NCI-H2029 (cell line): ENCODE data around the gene SUPT20HL2.
"Not testable (repeated sequence)": the region's sequence is repeated elsewhere in the genome, so short reads cannot be mapped to it uniquely, and the experiment has no call there.

Experiments used
- DNase-seq: peaks from one replicate; lab custom pipeline; 2025; lab: John Stamatoyannopoulos, UW

The SUPT20HL2 gene

GRCh38 chrX:24314019-24314635, at the start of gene SUPT20HL2:
SUPT20HL2 (minus strand) TSS chrX:24314069; CDS start chrX:24313315, 754 bp downstream.
- DNase-seq = no peak

GRCh38 chrX:24362089-24362745, 48.3 kb upstream of the SUPT20HL2 start:
- not testable (repeated sequence) for DNase-seq

GRCh38 chrX:24360272-24360671, 46.4 kb upstream of the SUPT20HL2 start, which contains the start of gene SUPT20HL1:
SUPT20HL1 (plus strand) TSS chrX:24360639; CDS start chrX:24362761, 2,122 bp downstream.
- no peak for DNase-seq

- no peak for DNase-seq
These were observed 43.2 kb upstream of the SUPT20HL2 start for GRCh38 chrX:24357106-24357505.

GRCh38 chrX:24355095-24355494, 41.2 kb upstream of the SUPT20HL2 start:
- no peak for DNase-seq

GRCh38 chrX:24350217-24350616, 36.3 kb upstream of the SUPT20HL2 start:
- no peak for DNase-seq

GRCh38 chrX:24347881-24348280, 34.0 kb upstream of the SUPT20HL2 start:
- no peak for DNase-seq

- no peak for DNase-seq
These were observed 29.9 kb upstream of the SUPT20HL2 start for GRCh38 chrX:24343719-24344118.

- no peak for DNase-seq
These were observed 27.9 kb upstream of the SUPT20HL2 start for GRCh38 chrX:24341795-24342194.

- DNase-seq = no peak
These were observed 26.6 kb upstream of the SUPT20HL2 start for GRCh38 chrX:24340501-24340900.

- DNase-seq = no peak
These were observed 26.0 kb upstream of the SUPT20HL2 start for GRCh38 chrX:24339911-24340310.

GRCh38 chrX:24335871-24336270, 22.0 kb upstream of the SUPT20HL2 start:
- DNase-seq = no peak

- DNase-seq = no peak
These were observed 20.6 kb upstream of the SUPT20HL2 start for GRCh38 chrX:24334461-24334860.

- DNase-seq = no peak
These were observed 19.5 kb upstream of the SUPT20HL2 start for GRCh38 chrX:24333371-24333770.

GRCh38 chrX:24332878-24333277, 19.0 kb upstream of the SUPT20HL2 start:
- no peak for DNase-seq

- no peak for DNase-seq
These were observed 11.4 kb upstream of the SUPT20HL2 start for GRCh38 chrX:24325231-24325630.

GRCh38 chrX:24321741-24322395, 8.0 kb upstream of the SUPT20HL2 start:
- DNase-seq = no peak

- DNase-seq = no peak
These were observed 3.7 kb upstream of the SUPT20HL2 start for GRCh38 chrX:24317567-24317966.

GRCh38 chrX:24316111-24316510, 2.2 kb upstream of the SUPT20HL2 start:
- DNase-seq = no peak

- DNase-seq = not testable (repeated sequence)
These were observed 1.6 kb downstream of the SUPT20HL2 start for GRCh38 chrX:24312249-24312607.

GRCh38 chrX:24311507-24312248, 2.2 kb downstream of the SUPT20HL2 start:
- not testable (repeated sequence) for DNase-seq

- DNase-seq = not testable (repeated sequence)
These were observed 3.0 kb downstream of the SUPT20HL2 start for GRCh38 chrX:24310916-24311315.
